WTC11 (cell line): ENCODE data around the gene CDH12. TPM values are rescaled to one million over a fixed set of nuclear protein-coding genes. Genes with fewer than 3 reads are reported as not detected.

ENCODE experiments used
- ATAC-seq: fragments of 200-7000 bp; cut with Tn5 transposase; 2 replicates; pipeline ENCODE4 v1.10.0; 2021; ENCODE audit warnings: mild to moderate bottlenecking, moderate library complexity
- CTCF ChIA-PET: fragments of 300-600 bp; sonication (Branson Sonifier 250); formaldehyde crosslinking; loops from one replicate; lab custom pipeline; 2021; ENCODE audit warnings: antibody characterized with exemption; lab: Charles Lee
- POLR2A ChIA-PET: fragments of 350-600 bp; sonication (Branson Sonifier 250); formaldehyde crosslinking; loops from one replicate; lab custom pipeline; 2021; ENCODE audit warnings: antibody characterized with exemption; lab: Charles Lee
- DNase-seq: peaks from one replicate; pipeline ENCODE4 v3.0.0; 2021; ENCODE audit warnings: low spot score
- H3K27ac Mint-ChIP-seq: 2 replicates; pipeline ENCODE4 v1.8.0; 2021; ENCODE audit warnings: mixed read lengths
- H3K27me3 Mint-ChIP-seq: 2 replicates; pipeline ENCODE4 v1.8.0; 2021; ENCODE audit warnings: low read depth, mild to moderate bottlenecking, moderate library complexity, mixed read lengths
- H3K36me3 Mint-ChIP-seq: 2 replicates; pipeline ENCODE4 v1.8.0; 2021; ENCODE audit warnings: mixed read lengths
- H3K4me1 Mint-ChIP-seq: 2 replicates; pipeline ENCODE4 v1.8.0; 2022; ENCODE audit warnings: mixed read lengths
- H3K4me3 Mint-ChIP-seq: 2 replicates; pipeline ENCODE4 v1.8.0; 2021; ENCODE audit warnings: mild to moderate bottlenecking, moderate library complexity, mixed read lengths
- H3K9me3 Mint-ChIP-seq: 2 replicates; pipeline ENCODE4 v1.8.0; 2021; ENCODE audit warnings: mixed read lengths
- HMGA2 ChIP-seq: fragments of 250-450 bp; sonication (Bioruptor Pico); IDR thresholded peaks from 2 replicates; pipeline ENCODE4 v1.4.0; 2021; ENCODE audit warnings: mild to moderate bottlenecking, moderate library complexity
- IRF1 ChIP-seq: sonication (generic); formaldehyde crosslinking; IDR thresholded peaks from 2 replicates; pipeline ENCODE4 v1.8.0; 2023; ENCODE audit warnings: missing genetic modification reagents
- KAT7 ChIP-seq: sonication (generic); formaldehyde crosslinking; IDR thresholded peaks from 2 replicates; pipeline ENCODE4 v1.8.1; 2023; ENCODE audit warnings: missing genetic modification reagents, mild to moderate bottlenecking, borderline replicate concordance
- MLX ChIP-seq: sonication (generic); formaldehyde crosslinking; IDR thresholded peaks from 2 replicates; pipeline ENCODE4 v1.8.1; 2023; ENCODE audit warnings: mild to moderate bottlenecking, missing genetic modification reagents, moderate library complexity
- MYBL2 ChIP-seq: sonication (generic); formaldehyde crosslinking; IDR thresholded peaks from 2 replicates; pipeline ENCODE4 v1.8.1; 2023; ENCODE audit warnings: mild to moderate bottlenecking, moderate library complexity, missing genetic modification reagents
- NR1H2 ChIP-seq: sonication (generic); formaldehyde crosslinking; IDR thresholded peaks from 2 replicates; pipeline ENCODE4 v1.9.0; 2021; ENCODE audit warnings: mild to moderate bottlenecking, moderate library complexity, missing genetic modification reagents
- PRDM15 ChIP-seq: sonication (generic); formaldehyde crosslinking; IDR thresholded peaks from 2 replicates; pipeline ENCODE4 v1.8.0; 2022; ENCODE audit warnings: missing genetic modification reagents
- PRRX2 ChIP-seq: fragments of 250-450 bp; sonication (Bioruptor Pico); IDR thresholded peaks from 2 replicates; pipeline ENCODE4 v1.8.0; 2021; ENCODE audit warnings: mild to moderate bottlenecking
- STAT6 ChIP-seq: sonication (generic); formaldehyde crosslinking; conservative IDR thresholded peaks from 2 replicates; pipeline ENCODE4 v1.8.1; 2023; ENCODE audit warnings: mild to moderate bottlenecking, low read depth, missing genetic modification reagents, moderate library complexity
- ZBTB21 ChIP-seq: sonication (generic); formaldehyde crosslinking; IDR thresholded peaks from 2 replicates; pipeline ENCODE4 v1.8.1; 2023; ENCODE audit warnings: mild to moderate bottlenecking, missing genetic modification reagents, borderline replicate concordance
- ZNF121 ChIP-seq: sonication (generic); formaldehyde crosslinking; IDR thresholded peaks from 2 replicates; pipeline ENCODE4 v1.8.0; 2023; ENCODE audit warnings: missing genetic modification reagents
- ZNF671 ChIP-seq: fragments of 250-450 bp; sonication (Bioruptor Pico); IDR thresholded peaks from 2 replicates; pipeline ENCODE4 v1.8.0; 2021; ENCODE audit warnings: mild to moderate bottlenecking
- total RNA-seq: library from RNA; stranded (reverse); gene quantifications from 3 replicates; pipeline ENCODE4 v1.2.3, GENCODE V29; 2021
- TF ChIP-seq, protein P1 (sequence below): sonication (generic); formaldehyde crosslinking; IDR thresholded peaks from 2 replicates; pipeline ENCODE4 v1.8.0; 2023; ENCODE audit warnings: missing genetic modification reagents, mild to moderate bottlenecking, borderline replicate concordance
- TF ChIP-seq, protein P2 (sequence below): fragments of 250-450 bp; sonication (Bioruptor Pico); IDR thresholded peaks from 2 replicates; pipeline ENCODE4 v1.9.0; 2021; ENCODE audit warnings: mild to moderate bottlenecking
- TF ChIP-seq, protein P3 (sequence below): sonication (generic); formaldehyde crosslinking; IDR thresholded peaks from 2 replicates; pipeline ENCODE4 v1.8.1; 2023; ENCODE audit warnings: mild to moderate bottlenecking, missing genetic modification reagents, moderate library complexity

Gene CDH12
- total RNA-seq, 1 experiment from 2014 or later: not detected

GRCh38 chr5:22390888-22391287 lies 462.3 kb downstream of the CDH12 start:
- TF ChIP-seq ZNF671 (CRISPR knock-in tag): no peak
- no peak for TF ChIP-seq IRF1
- no peak for TF ChIP-seq MYBL2 (CRISPR knock-in tag)
- no peak for ATAC-seq
- no peaks in the 10 kb centered on the region for H3K36me3 Mint-ChIP-seq
- H3K4me1 Mint-ChIP-seq: no peaks in the 10 kb centered on the region
- no peak overlapping the region for H3K4me3 Mint-ChIP-seq
- no peak for DNase-seq
- ChIA-PET POLR2A (no interaction called here), CTCF (no interaction called here)
- H3K27me3 Mint-ChIP-seq: no peaks in the 10 kb centered on the region
- no peaks in the 10 kb centered on the region for H3K9me3 Mint-ChIP-seq
- H3K27ac Mint-ChIP-seq: no peak overlapping the region

GRCh38 chr5:22372826-22373660 lies 480.1 kb downstream of the CDH12 start:
- Mint-ChIP-seq H3K27me3 (no peaks in the 10 kb centered on the region), H3K4me1 (no peaks in the 10 kb centered on the region), H3K27ac (no peak overlapping the region), H3K4me3 (no peak overlapping the region), H3K36me3 (no peaks in the 10 kb centered on the region), H3K9me3 (no peaks in the 10 kb centered on the region)
- DNase-seq (no peak), ATAC-seq (no peak)
- POLR2A ChIA-PET: no interaction called here
- CTCF ChIA-PET: no interaction called here
- TF ChIP-seq PRDM15 (CRISPR knock-in tag): no peak
- TF ChIP-seq STAT6 (CRISPR knock-in tag): no peak
- TF ChIP-seq KAT7 (CRISPR knock-in tag): no peak
- TF ChIP-seq HMGA2: no peak
- no peak for TF ChIP-seq ZNF121 (CRISPR knock-in tag)
- TF ChIP-seq, protein P1, sequence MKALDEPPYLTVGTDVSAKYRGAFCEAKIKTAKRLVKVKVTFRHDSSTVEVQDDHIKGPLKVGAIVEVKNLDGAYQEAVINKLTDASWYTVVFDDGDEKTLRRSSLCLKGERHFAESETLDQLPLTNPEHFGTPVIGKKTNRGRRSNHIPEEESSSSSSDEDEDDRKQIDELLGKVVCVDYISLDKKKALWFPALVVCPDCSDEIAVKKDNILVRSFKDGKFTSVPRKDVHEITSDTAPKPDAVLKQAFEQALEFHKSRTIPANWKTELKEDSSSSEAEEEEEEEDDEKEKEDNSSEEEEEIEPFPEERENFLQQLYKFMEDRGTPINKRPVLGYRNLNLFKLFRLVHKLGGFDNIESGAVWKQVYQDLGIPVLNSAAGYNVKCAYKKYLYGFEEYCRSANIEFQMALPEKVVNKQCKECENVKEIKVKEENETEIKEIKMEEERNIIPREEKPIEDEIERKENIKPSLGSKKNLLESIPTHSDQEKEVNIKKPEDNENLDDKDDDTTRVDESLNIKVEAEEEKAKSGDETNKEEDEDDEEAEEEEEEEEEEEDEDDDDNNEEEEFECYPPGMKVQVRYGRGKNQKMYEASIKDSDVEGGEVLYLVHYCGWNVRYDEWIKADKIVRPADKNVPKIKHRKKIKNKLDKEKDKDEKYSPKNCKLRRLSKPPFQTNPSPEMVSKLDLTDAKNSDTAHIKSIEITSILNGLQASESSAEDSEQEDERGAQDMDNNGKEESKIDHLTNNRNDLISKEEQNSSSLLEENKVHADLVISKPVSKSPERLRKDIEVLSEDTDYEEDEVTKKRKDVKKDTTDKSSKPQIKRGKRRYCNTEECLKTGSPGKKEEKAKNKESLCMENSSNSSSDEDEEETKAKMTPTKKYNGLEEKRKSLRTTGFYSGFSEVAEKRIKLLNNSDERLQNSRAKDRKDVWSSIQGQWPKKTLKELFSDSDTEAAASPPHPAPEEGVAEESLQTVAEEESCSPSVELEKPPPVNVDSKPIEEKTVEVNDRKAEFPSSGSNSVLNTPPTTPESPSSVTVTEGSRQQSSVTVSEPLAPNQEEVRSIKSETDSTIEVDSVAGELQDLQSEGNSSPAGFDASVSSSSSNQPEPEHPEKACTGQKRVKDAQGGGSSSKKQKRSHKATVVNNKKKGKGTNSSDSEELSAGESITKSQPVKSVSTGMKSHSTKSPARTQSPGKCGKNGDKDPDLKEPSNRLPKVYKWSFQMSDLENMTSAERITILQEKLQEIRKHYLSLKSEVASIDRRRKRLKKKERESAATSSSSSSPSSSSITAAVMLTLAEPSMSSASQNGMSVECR (CRISPR knock-in tag): no peak
- TF ChIP-seq PRRX2 (CRISPR knock-in tag): no peak
- TF ChIP-seq NR1H2 (CRISPR knock-in tag): no peak
- TF ChIP-seq MYBL2 (CRISPR knock-in tag): no peak
- no peak for TF ChIP-seq IRF1
- TF ChIP-seq, protein P2, sequence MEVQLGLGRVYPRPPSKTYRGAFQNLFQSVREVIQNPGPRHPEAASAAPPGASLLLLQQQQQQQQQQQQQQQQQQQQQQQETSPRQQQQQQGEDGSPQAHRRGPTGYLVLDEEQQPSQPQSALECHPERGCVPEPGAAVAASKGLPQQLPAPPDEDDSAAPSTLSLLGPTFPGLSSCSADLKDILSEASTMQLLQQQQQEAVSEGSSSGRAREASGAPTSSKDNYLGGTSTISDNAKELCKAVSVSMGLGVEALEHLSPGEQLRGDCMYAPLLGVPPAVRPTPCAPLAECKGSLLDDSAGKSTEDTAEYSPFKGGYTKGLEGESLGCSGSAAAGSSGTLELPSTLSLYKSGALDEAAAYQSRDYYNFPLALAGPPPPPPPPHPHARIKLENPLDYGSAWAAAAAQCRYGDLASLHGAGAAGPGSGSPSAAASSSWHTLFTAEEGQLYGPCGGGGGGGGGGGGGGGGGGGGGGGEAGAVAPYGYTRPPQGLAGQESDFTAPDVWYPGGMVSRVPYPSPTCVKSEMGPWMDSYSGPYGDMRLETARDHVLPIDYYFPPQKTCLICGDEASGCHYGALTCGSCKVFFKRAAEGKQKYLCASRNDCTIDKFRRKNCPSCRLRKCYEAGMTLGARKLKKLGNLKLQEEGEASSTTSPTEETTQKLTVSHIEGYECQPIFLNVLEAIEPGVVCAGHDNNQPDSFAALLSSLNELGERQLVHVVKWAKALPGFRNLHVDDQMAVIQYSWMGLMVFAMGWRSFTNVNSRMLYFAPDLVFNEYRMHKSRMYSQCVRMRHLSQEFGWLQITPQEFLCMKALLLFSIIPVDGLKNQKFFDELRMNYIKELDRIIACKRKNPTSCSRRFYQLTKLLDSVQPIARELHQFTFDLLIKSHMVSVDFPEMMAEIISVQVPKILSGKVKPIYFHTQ: no peak
- TF ChIP-seq, protein P3, sequence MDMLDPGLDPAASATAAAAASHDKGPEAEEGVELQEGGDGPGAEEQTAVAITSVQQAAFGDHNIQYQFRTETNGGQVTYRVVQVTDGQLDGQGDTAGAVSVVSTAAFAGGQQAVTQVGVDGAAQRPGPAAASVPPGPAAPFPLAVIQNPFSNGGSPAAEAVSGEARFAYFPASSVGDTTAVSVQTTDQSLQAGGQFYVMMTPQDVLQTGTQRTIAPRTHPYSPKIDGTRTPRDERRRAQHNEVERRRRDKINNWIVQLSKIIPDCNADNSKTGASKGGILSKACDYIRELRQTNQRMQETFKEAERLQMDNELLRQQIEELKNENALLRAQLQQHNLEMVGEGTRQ (CRISPR knock-in tag): no peak
- no peak for TF ChIP-seq ZBTB21 (CRISPR knock-in tag)
- TF ChIP-seq MLX (CRISPR knock-in tag): no peak
